Stimulated activated CD8-positive, alpha-beta memory T cell treated with anti-CD3 and anti-CD28 coated beads, Interleukin-4, amount 100 ng/mL, for 1 hour (primary cell): ENCODE data around the gene NPHP1.
A peak's percentile ranks its signal among the peaks of the same experiment; 100 is the strongest.
"Not testable (repeated sequence)": the region's sequence is repeated elsewhere in the genome, so short reads cannot be mapped to it uniquely, and the experiment has no call there.

Source experiments
- DNase-seq, 2 donors: peaks; one replicate each; pipeline ENCODE4 v3.0.0-alpha.2; 2020; ENCODE audit warnings: low read depth in 2 of 2, low spot score in 1 of 2

NPHP1 gene

DNA sequence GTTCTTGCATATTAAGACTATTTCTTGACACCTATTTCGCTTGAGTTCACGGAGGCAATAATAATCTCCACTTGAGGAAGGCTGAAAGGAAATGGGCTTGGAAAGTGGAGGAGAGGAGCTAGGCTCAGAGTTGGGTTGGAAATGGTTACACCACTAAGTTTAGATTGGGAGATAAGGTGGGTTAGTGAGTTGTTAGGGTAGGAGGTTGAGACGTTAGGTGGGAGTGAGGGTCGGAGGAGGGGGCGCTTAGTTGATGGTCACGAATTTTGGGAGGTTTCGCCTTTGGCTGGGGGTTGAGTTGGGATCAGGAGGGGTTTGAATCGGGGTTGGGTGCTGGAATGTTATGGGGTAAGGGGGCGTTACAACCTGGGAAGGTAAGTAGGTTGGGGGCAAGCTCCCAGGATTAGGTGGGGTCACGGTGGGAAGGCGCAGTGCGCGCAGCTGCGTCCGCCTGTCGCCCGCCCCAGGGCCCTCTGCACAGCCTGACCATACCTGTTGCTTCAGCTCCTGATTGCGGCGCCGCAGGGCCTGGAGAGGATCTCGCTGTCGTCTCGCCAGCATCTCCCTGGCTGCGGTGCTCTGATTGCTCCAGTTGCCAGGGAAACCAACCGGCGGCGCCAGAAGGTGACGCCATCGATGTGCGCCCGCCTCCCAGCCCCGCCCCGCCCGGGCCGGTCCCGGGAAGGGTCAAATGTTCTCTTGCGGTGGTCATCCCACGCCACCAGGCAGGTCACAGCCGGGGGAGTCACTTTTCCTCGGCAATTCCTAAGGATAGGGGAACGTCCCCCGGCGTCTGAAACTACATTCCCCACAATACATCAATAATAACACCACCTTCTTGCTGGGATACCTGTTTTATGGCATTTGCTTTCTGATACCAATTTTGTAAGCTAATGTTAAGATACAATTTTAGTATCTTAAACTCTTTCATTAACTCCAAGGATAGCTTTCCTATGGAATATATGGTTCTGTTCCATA is at the start of gene NPHP1:
NPHP1 (minus strand) TSS at position 606 of the 978 bp plus-strand sequence; CDS start at position 561, 45 bp downstream.
- peak; percentile 63 to 69 for DNase-seq

DNA sequence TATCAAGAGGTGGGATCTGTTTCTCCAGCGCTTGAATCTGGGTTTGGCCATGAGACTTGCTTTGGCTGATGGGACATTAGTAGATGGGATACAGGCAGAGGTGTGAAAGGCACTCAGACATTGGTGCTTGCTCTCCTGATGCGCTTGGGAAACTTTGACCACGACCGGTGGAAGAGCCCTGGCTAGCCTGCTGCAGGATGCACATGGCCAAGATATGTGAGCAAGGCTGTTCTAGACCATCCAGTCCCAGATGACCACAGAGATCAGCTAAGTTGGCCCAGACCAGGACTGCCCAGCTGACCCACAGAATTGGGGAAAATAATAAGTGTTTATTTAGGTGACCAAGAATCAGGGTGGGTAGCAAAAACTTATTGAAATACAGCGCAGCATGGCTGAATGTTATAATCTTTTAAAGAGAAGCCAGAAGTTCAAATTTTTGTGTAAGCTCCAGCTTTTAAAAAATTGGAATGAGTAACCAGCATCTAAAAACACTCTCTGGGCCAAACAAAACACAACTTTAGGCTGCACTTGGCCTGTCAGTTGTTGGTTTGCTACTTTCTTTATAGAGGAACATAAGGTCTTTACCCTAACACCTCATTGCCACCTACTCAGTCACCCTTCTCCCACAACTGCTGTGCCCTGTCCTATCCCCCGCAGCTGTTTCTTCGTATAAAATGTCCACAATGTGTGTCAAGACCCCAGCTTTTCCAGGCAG is 43.4 kb upstream of the NPHP1 start:
- not testable (repeated sequence) for DNase-seq

DNA sequence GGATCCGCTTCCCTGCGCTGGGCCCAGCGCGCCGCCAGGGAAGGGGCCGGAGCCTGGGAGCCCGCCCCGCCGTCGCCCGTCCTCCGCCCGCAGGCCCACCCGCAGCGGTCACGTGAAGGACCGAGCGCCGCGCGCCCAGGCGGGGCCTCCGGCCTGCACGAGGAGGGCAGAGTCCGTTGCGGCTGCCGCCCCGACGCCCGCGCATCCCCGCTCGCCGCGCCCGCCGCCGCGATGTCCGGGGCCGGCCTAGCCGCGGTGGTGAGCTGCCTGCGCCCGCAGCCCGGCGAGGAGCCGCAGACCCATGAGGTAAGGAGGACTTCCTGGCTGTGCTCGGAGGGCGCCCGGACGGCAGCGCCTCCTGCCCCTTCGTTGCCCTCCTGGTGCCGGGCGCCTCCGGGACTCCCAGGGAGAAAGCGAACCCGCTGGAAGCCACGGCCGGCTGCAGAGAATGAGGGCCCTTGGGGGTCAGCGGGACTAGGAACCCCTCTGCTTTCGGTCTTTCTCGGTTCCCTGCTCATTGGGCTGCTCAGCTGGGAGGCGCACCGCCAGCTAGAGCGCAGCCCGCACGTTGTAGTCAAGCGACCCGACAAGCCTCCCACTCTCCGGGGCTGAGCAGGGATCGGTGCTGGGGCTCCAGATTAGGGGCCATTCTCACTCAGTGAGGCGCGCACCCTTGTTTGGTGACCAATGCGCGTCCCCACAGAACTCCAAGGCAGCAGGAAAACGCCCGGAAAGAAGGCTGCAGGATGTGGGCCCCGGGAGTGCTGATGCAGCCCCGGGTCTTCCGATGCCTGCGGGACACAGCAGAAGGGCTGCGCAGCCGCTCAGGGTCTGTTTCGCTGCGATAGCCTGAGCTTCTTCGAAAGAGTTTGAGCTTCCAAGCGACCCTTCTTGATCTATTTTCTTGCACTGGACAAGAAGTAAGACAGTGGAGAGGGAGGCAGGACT is 40.9 kb upstream of the NPHP1 start:
- not testable (repeated sequence) for DNase-seq

DNA sequence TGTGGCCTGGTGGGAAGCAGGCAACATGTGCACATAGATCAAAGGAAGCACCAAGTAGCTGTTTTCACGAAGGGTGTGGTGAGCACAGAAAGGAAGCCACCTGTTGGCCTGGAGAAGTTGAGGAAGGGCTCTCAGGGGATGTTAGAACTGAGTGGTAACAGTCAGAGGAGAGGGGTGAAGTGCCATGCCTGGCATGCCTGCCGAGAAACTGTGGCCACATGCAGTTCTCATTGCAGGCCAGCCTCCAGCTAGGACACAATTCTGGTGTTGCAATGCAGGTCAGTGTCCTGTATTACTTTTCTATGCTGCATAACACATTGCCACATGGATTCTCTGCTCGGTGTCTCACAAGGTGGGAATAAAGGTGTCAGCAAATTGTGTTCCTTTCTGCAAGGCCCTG is 38.5 kb upstream of the NPHP1 start:
- DNase-seq = not testable (repeated sequence)

DNA sequence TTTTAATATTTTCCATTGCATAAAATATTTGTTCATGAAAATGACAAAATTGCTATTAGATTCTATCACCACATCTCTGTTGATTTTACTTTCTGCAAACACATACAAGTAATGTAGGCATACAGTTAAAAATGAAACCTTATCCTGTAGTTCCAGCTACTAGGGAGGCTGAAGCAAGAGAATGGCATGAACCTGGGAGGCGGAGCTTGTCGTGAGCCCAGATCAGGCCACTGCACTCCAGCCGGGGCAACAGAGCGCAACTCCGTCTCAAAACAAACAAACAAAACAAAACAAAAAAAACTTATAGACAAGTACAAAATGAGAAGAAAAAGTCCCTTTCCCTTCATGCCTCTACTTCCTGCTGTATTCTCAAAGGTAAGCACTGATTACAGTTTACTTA is 29.7 kb upstream of the NPHP1 start:
- not testable (repeated sequence) for DNase-seq

DNA sequence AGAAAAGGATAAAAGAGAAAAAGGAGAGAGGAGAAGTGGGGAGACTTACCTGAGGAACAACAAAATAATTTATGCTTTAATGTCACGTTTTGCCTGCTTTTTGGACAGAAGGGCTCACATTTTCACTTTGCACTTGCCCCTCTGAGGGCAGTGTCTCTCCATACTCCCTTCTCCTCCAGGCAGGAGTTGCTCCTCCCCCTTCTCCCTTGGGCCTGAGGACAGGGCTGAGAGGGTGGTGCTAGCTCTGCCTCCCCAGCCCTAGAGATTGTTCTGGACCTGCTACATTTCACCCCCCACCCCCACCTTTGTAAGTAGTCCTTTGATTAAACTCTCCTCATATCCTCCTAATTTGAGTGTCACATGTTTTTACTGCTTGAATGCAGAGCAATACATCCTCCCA is 25.1 kb upstream of the NPHP1 start:
- DNase-seq = not testable (repeated sequence)

DNA sequence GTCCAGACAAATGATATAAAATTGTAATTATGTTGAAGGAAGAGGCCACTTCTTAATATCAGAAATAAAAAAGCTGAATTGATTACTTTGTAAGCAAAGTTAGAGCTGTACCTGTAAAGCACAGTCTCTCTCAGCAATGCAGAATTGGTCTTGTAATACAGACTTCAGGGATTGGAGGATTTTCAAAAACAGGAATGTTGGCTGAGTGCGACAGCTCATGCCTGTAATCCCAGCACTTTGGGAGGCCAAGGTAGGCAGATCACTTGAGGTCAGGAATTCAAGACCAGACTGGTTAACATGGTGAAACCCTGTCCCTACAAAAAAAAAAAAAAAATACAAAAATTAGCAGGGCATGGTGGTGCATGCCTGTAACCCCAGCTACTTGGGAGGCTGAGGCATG is 17.8 kb upstream of the NPHP1 start:
- not testable (repeated sequence) for DNase-seq

DNA sequence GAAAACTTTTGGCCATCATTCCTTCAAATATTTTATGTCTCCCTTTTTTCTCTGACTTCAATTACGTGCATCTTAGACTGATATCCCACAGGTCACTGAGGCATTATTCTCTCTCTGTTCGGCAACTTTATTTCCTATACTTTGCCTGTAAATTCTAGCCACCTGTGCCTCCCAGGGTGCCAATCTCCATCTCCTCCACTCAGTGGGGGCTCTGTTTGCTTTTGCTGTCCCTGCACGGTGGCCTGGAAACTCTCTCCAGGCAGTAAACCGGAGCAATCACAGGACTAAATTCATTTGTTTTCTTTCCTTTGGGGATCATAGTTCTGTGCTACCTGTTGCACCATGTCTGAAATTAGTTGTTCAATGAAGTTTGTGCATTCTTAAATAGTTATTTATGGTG is 17.1 kb upstream of the NPHP1 start:
- no peak for DNase-seq

DNA sequence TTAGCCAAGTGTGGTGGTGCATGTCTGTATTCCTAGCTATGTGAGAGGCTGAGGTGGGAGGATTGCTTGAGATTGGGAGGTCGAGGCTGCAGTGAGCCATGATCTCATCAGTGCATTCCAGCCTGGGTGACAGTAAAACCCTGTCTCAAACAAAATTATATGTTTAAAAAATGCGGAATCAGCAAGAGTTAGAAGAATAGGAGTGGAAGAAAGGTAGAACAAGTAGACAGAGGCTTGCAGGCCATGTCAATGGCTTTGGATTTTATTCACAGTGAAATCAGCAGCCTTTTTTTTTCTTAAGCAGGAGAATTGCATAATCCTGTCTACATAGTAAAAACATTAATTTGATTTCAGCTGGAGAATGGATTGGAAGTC is 15.4 kb upstream of the NPHP1 start:
- DNase-seq = no peak

DNA sequence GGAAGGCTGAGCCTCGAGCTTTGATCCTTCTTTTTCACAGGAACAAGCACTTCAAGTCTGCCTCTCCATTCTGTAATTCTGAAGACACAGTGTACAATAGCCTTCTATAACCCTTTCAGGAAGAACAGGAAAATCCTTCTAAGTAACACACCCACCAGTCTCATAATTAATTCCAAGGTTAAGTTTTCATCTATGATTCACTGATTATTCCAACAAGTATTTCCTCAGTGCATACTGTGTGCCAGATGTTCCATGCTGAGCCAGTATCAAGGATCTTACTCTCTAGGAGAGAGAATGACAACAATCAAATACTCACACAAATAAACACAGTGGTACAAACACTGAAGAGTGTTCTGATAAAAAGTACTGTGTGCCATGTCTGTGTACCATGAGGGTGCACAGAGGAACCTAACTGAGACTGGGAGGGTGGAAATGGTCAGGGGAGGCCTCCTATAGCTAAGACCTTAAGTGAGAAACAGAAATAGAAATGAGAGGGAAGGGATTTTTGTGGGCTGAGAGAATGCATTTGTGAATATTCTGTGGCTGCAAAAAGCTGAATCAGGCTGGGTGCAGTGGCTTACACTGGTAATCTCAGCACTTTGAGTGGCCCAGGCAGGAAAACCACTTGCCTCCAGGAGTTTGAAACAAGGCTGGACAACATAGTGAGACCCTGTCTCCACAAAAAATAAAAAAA is 14.8 kb upstream of the NPHP1 start:
- no peak for DNase-seq

DNA sequence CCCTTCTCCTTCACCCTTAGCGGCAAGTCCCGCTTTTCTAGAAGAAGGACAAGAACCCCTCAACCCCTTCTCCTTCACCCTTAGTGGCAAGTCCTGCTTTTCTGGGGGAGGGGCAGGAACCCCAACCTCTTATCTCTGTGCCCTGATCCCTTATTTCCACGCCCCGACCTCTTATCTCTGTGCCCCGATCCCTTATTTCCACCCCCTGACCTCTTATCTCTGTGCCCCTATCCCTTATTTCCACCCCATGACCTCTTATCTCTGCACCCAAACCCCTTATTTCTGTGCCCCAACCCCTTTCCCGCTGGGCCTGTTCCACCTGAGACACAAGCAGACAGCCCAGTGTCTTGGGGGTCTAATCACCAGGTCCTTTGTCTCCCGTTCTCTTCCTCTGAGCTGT is 14.1 kb upstream of the NPHP1 start:
- not testable (repeated sequence) for DNase-seq

DNA sequence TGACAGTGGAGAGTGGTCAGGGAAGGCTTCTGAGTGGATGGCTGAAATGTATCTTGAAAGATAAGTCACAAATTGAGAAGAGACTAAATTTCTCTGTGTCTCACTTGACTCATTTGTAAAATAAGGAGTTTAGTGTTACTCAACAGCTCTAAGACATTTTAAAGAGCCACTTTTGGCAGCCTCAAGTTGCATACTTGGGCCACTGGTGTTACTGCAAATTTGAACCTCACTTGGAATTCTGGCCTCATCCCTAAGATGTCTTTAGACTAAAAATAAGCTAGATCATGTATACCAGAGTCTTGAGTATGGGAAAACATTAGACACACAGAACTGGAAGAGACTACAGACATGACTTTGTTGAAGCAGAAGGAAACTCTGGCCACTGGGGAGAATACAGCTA is 12.0 kb upstream of the NPHP1 start:
- DNase-seq = no peak

DNA sequence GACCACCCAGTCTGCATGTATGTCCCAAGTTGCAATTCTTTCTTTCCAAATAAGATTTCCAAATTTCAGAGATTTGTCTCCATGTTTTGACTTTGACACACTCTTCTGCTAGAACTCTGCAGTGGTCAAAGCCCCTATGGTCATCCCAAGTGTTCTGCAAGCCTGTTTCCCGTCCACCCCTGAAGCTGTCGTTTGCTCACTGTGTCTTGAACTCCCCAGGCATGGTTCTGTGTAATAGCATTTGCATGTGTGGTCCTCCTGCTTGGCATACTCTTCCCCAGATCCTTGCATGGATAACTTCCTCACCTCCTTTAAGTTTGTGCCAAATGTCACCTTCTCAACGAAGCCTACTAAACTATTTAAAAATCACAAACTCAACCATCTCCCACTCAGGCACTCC is 11.4 kb upstream of the NPHP1 start:
- no peak for DNase-seq

DNA sequence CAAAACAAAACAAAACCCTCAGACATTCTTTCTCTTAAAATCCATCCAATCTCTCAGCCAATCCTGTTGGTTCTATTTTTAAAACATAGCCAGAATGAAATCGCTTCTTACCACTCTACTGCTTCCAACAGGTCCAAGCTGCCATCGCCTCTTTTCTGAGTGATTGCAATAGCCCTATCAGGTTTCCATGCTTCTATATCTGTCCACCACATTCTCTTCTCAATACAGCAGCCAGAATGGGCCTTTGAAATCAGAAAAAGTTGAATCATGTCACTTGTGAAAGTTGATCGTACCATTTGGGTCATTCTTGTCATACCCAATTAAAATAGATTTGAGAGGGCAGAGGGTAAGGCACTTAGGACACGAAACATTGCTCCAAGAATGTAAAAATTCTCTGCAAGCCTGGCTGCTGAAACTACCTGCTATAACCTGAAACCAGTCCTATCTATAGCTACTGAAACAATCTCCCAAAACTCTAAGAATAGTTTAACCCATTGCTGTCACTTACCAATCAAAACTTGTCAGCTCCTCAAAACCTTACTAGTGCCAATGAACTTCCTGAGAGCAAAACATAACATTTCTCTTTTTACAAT is 10.8 kb upstream of the NPHP1 start:
- DNase-seq = no peak

DNA sequence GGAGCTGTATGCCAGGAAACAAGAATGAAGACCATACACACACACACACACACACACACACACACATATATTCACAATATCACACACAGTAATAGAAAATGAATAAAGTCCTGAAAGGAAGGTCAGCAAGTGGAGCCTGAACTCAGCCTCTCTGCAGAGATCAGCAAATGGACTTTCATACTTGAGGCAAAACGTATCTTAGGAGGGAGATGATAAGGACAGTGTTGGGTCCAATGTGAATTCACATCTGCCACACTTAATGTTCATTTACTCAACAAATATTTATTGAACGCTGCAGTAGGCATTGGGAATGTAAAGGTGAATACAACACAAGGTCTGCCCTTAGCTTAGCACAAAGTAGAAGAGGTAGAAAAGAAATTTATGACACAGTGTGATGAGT is 10.3 kb upstream of the NPHP1 start:
- DNase-seq = no peak

DNA sequence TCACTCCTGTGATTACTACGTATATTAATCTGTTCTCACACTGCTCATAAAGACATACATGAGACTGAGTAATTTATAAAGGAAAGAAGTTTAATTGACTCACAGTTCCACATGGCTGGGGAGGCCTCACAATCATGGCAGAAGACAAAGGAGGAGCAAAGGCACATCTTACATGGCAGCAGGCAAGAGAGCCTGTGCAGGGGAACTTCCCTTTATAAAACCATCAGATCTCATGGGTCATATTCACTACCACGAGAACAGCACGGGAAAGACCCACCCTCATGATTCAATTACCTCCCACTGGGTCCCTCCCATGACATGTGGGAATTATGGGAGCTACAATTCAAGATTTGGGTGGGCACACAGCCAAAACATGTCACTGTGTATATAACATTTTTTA is 8.7 kb upstream of the NPHP1 start:
- DNase-seq = not testable (repeated sequence)

DNA sequence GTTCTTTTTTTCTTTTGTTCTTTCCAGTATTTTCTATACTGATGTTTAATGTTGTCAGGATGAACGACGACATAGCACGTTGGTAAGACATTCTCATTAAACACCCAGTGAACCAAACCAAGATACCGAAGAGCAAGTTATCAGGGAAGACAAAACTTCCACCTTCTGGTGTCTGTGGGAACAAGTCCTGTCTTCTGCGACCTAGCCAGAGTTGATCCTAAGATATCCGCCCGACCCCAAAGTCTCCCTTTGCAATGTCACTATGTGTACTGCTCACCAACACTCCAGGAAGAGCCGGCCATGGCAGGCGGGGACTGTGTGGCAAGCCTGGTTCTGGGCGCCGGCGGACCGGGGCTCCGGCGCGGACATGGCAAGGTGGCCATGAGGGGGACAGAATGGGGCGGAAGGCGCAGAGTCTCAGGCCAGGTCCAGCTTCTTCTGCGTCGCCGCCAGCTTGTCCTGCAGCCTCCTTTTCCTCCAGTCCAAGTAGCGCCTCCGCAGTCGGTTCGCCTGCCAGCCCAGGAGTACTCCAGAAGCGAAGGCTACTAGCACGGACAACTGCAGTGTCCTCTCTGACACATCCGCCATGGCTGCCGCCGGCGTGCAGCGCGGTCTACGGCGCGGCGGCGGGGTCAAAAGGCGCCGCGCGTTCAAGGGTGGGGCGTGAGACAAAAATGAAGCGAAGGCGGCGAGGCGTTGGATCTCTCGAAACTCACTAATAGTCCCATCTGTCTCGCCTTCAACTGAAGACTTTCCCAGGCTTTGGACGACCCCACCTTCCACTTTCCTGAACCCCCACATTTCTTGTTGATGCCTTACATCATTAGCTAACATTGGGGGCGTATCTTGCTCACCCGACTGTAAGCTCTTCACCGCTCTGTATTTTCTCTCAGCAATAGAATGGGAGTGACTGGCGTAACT is 7.4 kb upstream of the NPHP1 start, which contains the start of gene MTLN:
MTLN (minus strand) TSS at position 610 of the 921 bp plus-strand sequence; CDS start at position 588, 22 bp downstream.
- DNase-seq = peak; percentile 15 to 37

DNA sequence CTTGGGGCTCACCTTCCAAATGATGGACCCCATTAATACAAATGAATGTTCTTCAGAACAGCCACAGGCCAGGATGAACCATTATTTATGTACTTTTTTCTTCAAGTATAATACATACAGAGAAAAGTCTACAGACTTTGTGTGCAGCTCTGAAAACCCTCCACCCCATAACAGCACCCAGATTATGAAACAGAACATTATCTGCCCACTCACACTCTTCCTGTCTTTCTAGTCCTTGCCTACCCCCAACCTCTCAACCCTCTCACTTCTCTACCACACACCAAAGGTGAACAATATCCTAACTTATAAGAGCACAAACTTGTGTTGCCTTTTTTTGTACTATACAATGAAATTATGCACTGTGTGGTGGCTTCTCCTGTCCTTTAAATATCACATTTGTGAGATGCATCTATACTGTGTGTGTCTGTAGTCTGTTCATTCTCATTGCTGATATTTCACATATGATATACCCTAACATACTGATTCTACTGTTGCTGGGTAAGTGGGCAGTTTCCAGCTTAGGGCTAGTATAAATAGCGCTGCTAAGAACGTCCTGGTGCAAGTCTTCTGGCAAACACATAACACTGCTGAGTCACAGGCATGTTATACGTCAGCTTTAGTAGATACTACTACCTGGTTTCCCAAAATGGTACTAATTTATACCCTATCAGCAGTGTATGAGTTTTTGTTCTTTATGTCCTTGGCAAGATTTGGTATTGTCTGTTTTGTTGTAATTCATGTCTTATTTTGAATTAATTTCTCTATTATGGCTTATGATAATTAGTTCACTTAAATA is 1.0 kb upstream of the NPHP1 start:
- no peak for DNase-seq
